Spinal cord (tissue), 10 donors: ENCODE measurements around the gene MAP1A. TPM values are rescaled to one million over a fixed set of nuclear protein-coding genes. Genes with fewer than 3 reads are reported as not detected.

Experiments used
- DNase-seq, 6 donors: peaks; one replicate each; pipeline versions ENCODE4 v3.0.0 to v3.0.0-alpha.2; 2013 to 2015; ENCODE audit warnings: low spot score in 6 of 6, low read depth in 4 of 6
- H3K27ac ChIP-seq: one replicate; pipeline ENCODE4 v1.5.1; 2013; ENCODE audit warnings: low read depth, low read length, control low read depth
- H3K27me3 ChIP-seq: one replicate; pipeline ENCODE4 v1.6.1; 2013; ENCODE audit warnings: low read length; ENCODE audit not compliant: control insufficient read depth, insufficient read depth
- H3K36me3 ChIP-seq: one replicate; pipeline ENCODE4 v1.6.1; 2013; ENCODE audit warnings: low read length; ENCODE audit not compliant: control insufficient read depth, insufficient read depth
- H3K4me1 ChIP-seq: one replicate; pipeline ENCODE4 v1.6.1; 2013; ENCODE audit warnings: low read length; ENCODE audit not compliant: control insufficient read depth, insufficient read depth
- H3K4me3 ChIP-seq: one replicate; pipeline ENCODE4 v1.5.1; 2013; ENCODE audit warnings: low read depth, low read length, control low read depth
- H3K9me3 ChIP-seq: one replicate; pipeline ENCODE4 v1.6.1; 2013; ENCODE audit warnings: low read length; ENCODE audit not compliant: control insufficient read depth, insufficient read depth
- WGBS: methylation state at CpG from one replicate; pipeline ENCODE4 v1.1.5; 2013; ENCODE audit warnings: missing lambda C conversion rate; ENCODE audit not compliant: insufficient coverage; 5-methylcytosine and 5-hydroxymethylcytosine counted together
- long read RNA-seq, 4 donors: transcript quantifications; one replicate each; lab custom pipeline, GENCODE V29; 2026
- polyA plus RNA-seq, 2 donors: library from polyadenylated mRNA; unstranded; fragments of 120-200 nt; gene quantifications; one replicate each; pipeline ENCODE4 v1.2.1, GENCODE V29; 2013; ENCODE audit not compliant: insufficient read length in 2 of 2
- total RNA-seq, 2 donors: library from RNA; depleted of rRNA in 1 of 2; stranded (reverse); fragments of 120-200 nt in 1 of 2; fragments of >200 nt in 1 of 2; gene quantifications; one replicate each; pipeline versions ENCODE4 v1.2.3 to v1.2.4, GENCODE V29; 2013 to 2014
- donor health status: healthy.

The MAP1A gene
- total RNA-seq (100 to 1,000 TPM in 1 of 2 donors, 10 to 100 TPM in 1; 71.6 to 148 TPM), polyA plus RNA-seq (100 to 1,000 TPM; 189 to 230 TPM)
- long read RNA-seq, donor 1, partial matches to known transcripts = 199 of 199 reads
- long read RNA-seq, donor 1, other reads (novel, unspliced or antisense) = 0 of 199 reads
- long read RNA-seq, donor 2, partial matches to known transcripts = 94 of 94 reads
- long read RNA-seq, donor 2, other reads (novel, unspliced or antisense) = 0 of 94 reads
- long read RNA-seq, donor 3, partial matches to known transcripts = 39 of 39 reads
- long read RNA-seq, donor 3, other reads (novel, unspliced or antisense) = 0 of 39 reads
- long read RNA-seq, donor 4 = 0 reads

- Histone ChIP-seq H3K9me3 (no peaks in the 10 kb centered on the region), H3K4me3 (peak within 1 kb of the TSS; percentile 81), H3K4me1 (peaks cover 58% of the 10 kb centered on the region), H3K36me3 (peaks cover 27% of the 10 kb centered on the region), H3K27me3 (no peaks in the 10 kb centered on the region), H3K27ac (peak within 1 kb of the TSS; percentile 94)
- WGBS = 0% methylated on average over 3 of the region's 15 CpGs
- peak in 3 of 6 donors; percentile 65 to 95 (median 93) for DNase-seq
These were observed at the start of gene MAP1A for GRCh38 chr15:43517354-43518196. TSS of gene MAP1A (plus strand) at chr15:43517608. CDS start at chr15:43521474, 3,866 bp downstream.

GRCh38 chr15:43469867-43470266 lies 47.5 kb upstream of the MAP1A start:
- no CpG with 5 or more reads among the region's 3 CpGs for WGBS
- Histone ChIP-seq H3K36me3 (peaks cover 42% of the 10 kb centered on the region), H3K27ac (no peak overlapping the region)

GRCh38 chr15:43471975-43472374 lies 45.4 kb upstream of the MAP1A start:
- Histone ChIP-seq H3K4me1 (no peaks in the 10 kb centered on the region), H3K27me3 (no peaks in the 10 kb centered on the region), H3K27ac (no peak overlapping the region), H3K9me3 (no peaks in the 10 kb centered on the region), H3K4me3 (no peak overlapping the region), H3K36me3 (peaks cover 51% of the 10 kb centered on the region)
- no peak for DNase-seq

More at GRCh38 chr15:43469867-43470266, 47.5 kb upstream of the MAP1A start:
- Histone ChIP-seq H3K4me3 (no peak overlapping the region), H3K4me1 (no peaks in the 10 kb centered on the region), H3K27me3 (no peaks in the 10 kb centered on the region), H3K9me3 (no peaks in the 10 kb centered on the region)
- DNase-seq = no peak

- DNase-seq = no peak
- 98% methylated on average over 25 of the region's 25 CpGs for WGBS
- no peak overlapping the region for H3K27ac ChIP-seq
- no peak overlapping the region for H3K4me3 ChIP-seq
- H3K36me3 ChIP-seq = peaks cover 45% of the 10 kb centered on the region
- H3K4me1 ChIP-seq = no peaks in the 10 kb centered on the region
- no peaks in the 10 kb centered on the region for H3K9me3 ChIP-seq
- no peaks in the 10 kb centered on the region for H3K27me3 ChIP-seq
These were observed 43.5 kb upstream of the MAP1A start for GRCh38 chr15:43473885-43474284.

GRCh38 chr15:43483297-43484128 lies 33.9 kb upstream of the MAP1A start:
- DNase-seq = peak in 2 of 6 donors; percentile 21 to 34
- H3K36me3 ChIP-seq = peaks cover 58% of the 10 kb centered on the region
- H3K4me3 ChIP-seq = no peak overlapping the region
- 92% methylated on average over 2 of the region's 4 CpGs for WGBS
- H3K27ac ChIP-seq = no peak overlapping the region
- no peaks in the 10 kb centered on the region for H3K27me3 ChIP-seq
- H3K4me1 ChIP-seq = no peaks in the 10 kb centered on the region
- no peaks in the 10 kb centered on the region for H3K9me3 ChIP-seq

GRCh38 chr15:43484455-43484854 lies 33.0 kb upstream of the MAP1A start:
- DNase-seq = no peak
- Histone ChIP-seq H3K4me3 (no peak overlapping the region), H3K36me3 (peaks cover 53% of the 10 kb centered on the region), H3K27me3 (no peaks in the 10 kb centered on the region), H3K27ac (no peak overlapping the region), H3K4me1 (no peaks in the 10 kb centered on the region), H3K9me3 (no peaks in the 10 kb centered on the region)
- 100% methylated on average over 2 of the region's 2 CpGs for WGBS

DNA sequence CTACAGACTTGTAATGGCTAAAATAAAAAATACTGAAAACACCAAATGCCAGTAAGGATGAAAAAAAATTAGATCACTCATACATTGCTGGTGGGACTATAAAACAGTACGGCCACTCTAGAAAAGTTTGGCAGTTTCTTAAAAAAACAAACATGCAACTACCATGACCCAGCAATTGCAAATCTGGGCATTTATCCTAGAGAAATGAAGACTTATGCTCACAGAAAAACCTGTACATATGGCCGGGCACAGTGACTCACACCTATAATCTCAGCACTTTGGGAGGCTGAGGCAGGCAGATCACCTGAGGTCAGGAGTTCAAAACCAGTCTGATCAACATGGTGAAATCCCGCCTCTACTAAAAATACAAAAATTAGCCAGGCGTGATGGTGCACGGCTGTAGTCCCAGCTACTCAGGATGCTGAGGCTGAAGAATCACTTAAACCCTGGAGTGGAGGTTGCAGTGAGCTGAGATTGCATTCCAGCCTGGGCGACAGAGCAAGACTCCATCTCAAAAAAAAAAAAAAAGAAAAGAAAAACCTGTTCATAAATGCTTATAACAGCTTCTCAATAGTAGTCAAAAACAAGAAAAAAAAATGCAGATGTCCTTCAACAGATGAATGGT lies 30.0 kb upstream of the MAP1A start:
- Histone ChIP-seq H3K9me3 (no peaks in the 10 kb centered on the region), H3K36me3 (peaks cover 45% of the 10 kb centered on the region), H3K27ac (no peak overlapping the region), H3K27me3 (no peaks in the 10 kb centered on the region), H3K4me1 (peaks cover 6% of the 10 kb centered on the region), H3K4me3 (no peak overlapping the region)
- WGBS = 100% methylated on average over 1 of the region's 6 CpGs
- DNase-seq = no peak

DNA sequence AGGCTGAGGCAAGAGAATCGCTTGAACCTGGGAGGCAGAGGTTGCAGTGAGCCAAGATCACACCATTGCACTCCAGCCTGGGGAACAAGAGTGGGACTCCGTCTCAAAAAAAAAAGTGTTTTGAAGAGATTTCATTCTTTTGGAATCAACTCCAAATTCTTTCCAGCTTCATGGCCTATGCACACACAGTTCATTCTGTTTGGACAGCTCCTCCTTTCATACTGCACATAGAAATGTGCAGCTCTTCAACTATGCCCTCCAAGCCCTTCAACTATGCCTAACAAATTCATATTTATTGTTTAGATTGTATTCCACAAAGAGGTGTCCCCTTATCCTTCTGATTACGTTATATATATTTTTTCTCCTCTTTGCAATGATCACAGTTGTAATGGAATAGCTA lies 28.6 kb upstream of the MAP1A start:
- H3K4me3 ChIP-seq = no peak overlapping the region
- peaks cover 41% of the 10 kb centered on the region for H3K36me3 ChIP-seq
- 86% methylated on average over 1 of the region's 3 CpGs for WGBS
- no peaks in the 10 kb centered on the region for H3K27me3 ChIP-seq
- H3K4me1 ChIP-seq = peaks cover 6% of the 10 kb centered on the region
- H3K27ac ChIP-seq = no peak overlapping the region
- no peaks in the 10 kb centered on the region for H3K9me3 ChIP-seq
- DNase-seq = no peak

GRCh38 chr15:43489191-43489590 lies 28.2 kb upstream of the MAP1A start:
- no peaks in the 10 kb centered on the region for H3K27me3 ChIP-seq
- peaks cover 6% of the 10 kb centered on the region for H3K4me1 ChIP-seq
- DNase-seq = peak in 1 of 6 donors; percentile 16
- WGBS = 0% methylated on average over 1 of the region's 1 CpG
- H3K4me3 ChIP-seq = no peak overlapping the region
- no peaks in the 10 kb centered on the region for H3K9me3 ChIP-seq
- H3K36me3 ChIP-seq = peaks cover 41% of the 10 kb centered on the region
- no peak overlapping the region for H3K27ac ChIP-seq
